HFFc6 (cell line): ENCODE results near the gene SLC22A12. TPM values are rescaled to one million over a fixed set of nuclear protein-coding genes. Genes with fewer than 3 reads are reported as not detected.

Source experiments
- DNase-seq: peaks from one replicate; pipeline ENCODE4 v3.0.0-alpha.2; 2018
- H3K27ac Mint-ChIP-seq: 2 replicates; pipeline ENCODE4 v1.8.0; 2020; ENCODE audit warnings: mild to moderate bottlenecking, mixed read lengths
- H3K27me3 Mint-ChIP-seq: 2 replicates; pipeline ENCODE4 v1.8.0; 2021; ENCODE audit warnings: mild to moderate bottlenecking, moderate library complexity, mixed read lengths; ENCODE audit not compliant: insufficient read depth
- H3K36me3 Mint-ChIP-seq: 2 replicates; pipeline ENCODE4 v1.8.0; 2021; ENCODE audit warnings: low read depth, mixed read lengths
- H3K4me1 Mint-ChIP-seq: 2 replicates; pipeline ENCODE4 v1.8.0; 2020; ENCODE audit warnings: low read depth, mixed read lengths
- H3K4me3 Mint-ChIP-seq: 2 replicates; pipeline ENCODE4 v1.8.0; 2020; ENCODE audit warnings: mild to moderate bottlenecking, moderate library complexity, mixed read lengths
- H3K9me3 Mint-ChIP-seq: 2 replicates; pipeline ENCODE4 v1.8.0; 2020; ENCODE audit warnings: mild to moderate bottlenecking, mixed read lengths
- total RNA-seq, 6 experiments: library from RNA; stranded (reverse); fragmentation: NEBNext Ultra II Directional; extraction: Animal tissue kit (Norgen Biotek cat#: 25700); gene quantifications; 2 replicates in 1 of 6; 3 replicates in 5 of 6; pipeline ENCODE4 v1.2.3, GENCODE V29; 2021
- TF ChIP-seq, protein P1 (sequence below): fragments of 200-600 bp; sonication (generic); IDR thresholded peaks from 2 replicates; pipeline ENCODE4 v1.5.0; 2021; ENCODE audit warnings: antibody characterized with exemption, mild to moderate bottlenecking

SLC22A12 gene
- total RNA-seq, 6 experiments from 2014 or later, result not detected

DNA sequence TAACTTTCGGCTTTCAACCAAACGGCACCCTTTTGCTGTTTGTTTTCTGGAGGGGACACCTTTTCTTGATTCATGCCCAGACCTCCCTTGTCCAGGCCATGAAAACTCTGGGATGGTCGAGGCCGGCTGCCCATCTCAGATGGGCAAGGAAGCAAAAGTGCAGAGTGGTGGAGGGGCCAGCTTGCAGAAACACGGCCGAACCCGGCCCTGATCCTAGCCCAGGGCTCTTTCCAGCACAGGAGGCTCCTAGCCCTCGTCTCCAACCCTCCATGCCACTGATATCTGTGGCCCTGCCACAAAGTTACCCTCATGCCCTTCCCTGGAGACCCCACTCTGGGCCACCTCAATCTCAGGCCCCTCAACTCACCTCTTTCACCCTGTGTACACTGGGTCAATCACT is 18.9 kb upstream of the SLC22A12 start:
- no peak overlapping the region for H3K27ac Mint-ChIP-seq
- TF ChIP-seq, protein P1, sequence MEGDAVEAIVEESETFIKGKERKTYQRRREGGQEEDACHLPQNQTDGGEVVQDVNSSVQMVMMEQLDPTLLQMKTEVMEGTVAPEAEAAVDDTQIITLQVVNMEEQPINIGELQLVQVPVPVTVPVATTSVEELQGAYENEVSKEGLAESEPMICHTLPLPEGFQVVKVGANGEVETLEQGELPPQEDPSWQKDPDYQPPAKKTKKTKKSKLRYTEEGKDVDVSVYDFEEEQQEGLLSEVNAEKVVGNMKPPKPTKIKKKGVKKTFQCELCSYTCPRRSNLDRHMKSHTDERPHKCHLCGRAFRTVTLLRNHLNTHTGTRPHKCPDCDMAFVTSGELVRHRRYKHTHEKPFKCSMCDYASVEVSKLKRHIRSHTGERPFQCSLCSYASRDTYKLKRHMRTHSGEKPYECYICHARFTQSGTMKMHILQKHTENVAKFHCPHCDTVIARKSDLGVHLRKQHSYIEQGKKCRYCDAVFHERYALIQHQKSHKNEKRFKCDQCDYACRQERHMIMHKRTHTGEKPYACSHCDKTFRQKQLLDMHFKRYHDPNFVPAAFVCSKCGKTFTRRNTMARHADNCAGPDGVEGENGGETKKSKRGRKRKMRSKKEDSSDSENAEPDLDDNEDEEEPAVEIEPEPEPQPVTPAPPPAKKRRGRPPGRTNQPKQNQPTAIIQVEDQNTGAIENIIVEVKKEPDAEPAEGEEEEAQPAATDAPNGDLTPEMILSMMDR, result no peak
- H3K4me3 Mint-ChIP-seq, result no peak overlapping the region
- peaks cover 22% of the 10 kb centered on the region for H3K27me3 Mint-ChIP-seq
- no peak for DNase-seq
- H3K9me3 Mint-ChIP-seq, result no peaks in the 10 kb centered on the region
- no peaks in the 10 kb centered on the region for H3K36me3 Mint-ChIP-seq
- H3K4me1 Mint-ChIP-seq, result no peaks in the 10 kb centered on the region

DNA sequence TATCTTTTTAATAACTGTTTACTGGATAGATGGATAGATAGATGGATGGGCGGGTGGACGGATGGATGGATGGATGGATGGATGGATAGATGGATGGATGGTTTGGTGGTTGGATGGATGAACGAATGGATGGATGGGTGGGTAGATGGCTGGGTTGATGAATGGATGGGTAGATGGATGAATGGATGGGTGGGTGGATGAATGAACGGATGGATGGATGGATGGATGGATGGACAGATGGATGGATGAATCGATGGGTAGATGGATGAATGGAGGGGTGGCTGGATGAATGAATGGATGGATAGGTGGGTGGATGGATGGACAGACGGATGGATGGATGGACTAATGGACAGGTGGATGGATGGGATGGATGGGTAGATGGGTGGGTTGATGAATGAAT is 13.8 kb upstream of the SLC22A12 start:
- TF ChIP-seq, protein P1, result no peak
- Mint-ChIP-seq H3K27me3 (peaks cover 35% of the 10 kb centered on the region), H3K4me1 (no peaks in the 10 kb centered on the region), H3K9me3 (no peaks in the 10 kb centered on the region), H3K4me3 (no peak overlapping the region), H3K36me3 (no peaks in the 10 kb centered on the region), H3K27ac (no peak overlapping the region)
- no peak for DNase-seq

DNA sequence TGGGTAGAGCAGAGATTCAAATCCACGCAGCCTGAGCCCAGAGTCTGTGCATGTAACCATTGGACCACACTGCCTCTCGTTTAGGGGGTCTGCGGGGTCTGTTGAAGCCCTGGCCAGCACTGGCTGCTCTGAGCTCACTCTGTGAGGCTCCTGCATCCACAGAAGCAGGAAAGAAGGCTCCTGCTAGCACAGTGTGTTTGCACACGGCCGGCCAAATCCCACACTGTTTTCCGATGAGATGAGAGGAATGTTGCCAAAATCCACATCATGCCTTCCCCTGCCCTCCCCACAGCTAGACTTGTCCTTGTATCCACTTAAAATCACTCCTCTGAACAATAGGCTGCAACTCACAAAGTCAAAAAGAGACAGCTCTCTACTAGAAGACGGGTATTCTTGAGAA is 10.6 kb upstream of the SLC22A12 start:
- H3K27ac Mint-ChIP-seq, result no peak overlapping the region
- DNase-seq, result no peak
- H3K4me1 Mint-ChIP-seq, result peaks cover 5% of the 10 kb centered on the region; the same call in 1 of the 2 replicates
- H3K27me3 Mint-ChIP-seq, result peaks cover 38% of the 10 kb centered on the region
- no peak overlapping the region for H3K4me3 Mint-ChIP-seq
- H3K36me3 Mint-ChIP-seq, result no peaks in the 10 kb centered on the region
- H3K9me3 Mint-ChIP-seq, result no peaks in the 10 kb centered on the region
- TF ChIP-seq, protein P1, result no peak

DNA sequence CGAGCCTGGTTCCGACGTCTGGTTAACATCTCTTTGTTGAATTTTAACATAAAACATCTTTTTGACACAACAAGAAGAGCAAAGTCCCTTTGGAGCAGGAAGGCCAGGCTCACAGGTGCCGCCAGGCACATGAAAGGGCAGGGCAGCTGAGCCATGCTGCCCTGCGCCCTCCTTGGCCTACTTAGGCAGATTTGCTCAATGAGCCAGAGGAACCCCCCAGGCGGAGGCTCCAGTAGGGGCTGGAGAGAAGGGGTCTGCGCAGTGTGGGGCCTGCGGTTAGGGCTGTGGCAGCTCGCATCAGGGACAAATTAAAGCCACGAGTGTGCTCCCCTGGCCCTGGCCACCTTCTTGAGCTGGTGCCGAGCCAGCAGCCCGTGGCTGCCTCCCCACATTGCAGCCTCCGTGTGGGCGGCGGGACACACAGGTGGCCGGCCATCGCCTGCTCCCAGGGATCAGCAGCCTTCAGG is 9.9 kb upstream of the SLC22A12 start:
- Mint-ChIP-seq H3K27me3 (peaks cover 44% of the 10 kb centered on the region), H3K9me3 (no peaks in the 10 kb centered on the region), H3K36me3 (no peaks in the 10 kb centered on the region), H3K27ac (no peak overlapping the region), H3K4me1 (peaks cover 5% of the 10 kb centered on the region; the same call in 1 of the 2 replicates), H3K4me3 (no peak overlapping the region)
- DNase-seq, result no peak
- TF ChIP-seq, protein P1, result no peak

DNA sequence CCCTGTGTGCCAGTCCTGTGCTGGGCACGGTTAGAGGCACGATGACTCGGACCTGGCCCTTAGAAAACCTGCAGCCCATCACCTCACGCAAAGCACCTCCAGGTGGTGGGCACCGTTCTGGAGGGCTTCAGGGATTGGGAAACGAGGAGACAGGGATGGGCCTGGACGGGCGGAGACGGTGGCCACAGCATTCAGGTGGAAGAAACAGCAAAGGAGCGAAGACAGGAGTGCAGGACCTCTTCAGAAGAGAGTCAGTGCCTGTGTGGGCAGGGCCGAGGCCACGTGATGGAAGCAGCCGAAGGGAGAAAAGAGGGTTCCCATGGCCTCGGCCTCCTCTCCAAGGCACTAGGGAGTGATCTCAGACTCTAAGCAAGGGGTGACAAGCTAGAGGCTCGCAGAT is 8.1 kb upstream of the SLC22A12 start:
- Mint-ChIP-seq H3K27ac (no peak overlapping the region), H3K36me3 (no peaks in the 10 kb centered on the region), H3K4me1 (peaks cover 5% of the 10 kb centered on the region; the same call in 1 of the 2 replicates), H3K9me3 (peaks cover 2% of the 10 kb centered on the region), H3K4me3 (no peak overlapping the region), H3K27me3 (peaks cover 44% of the 10 kb centered on the region)
- TF ChIP-seq, protein P1, result no peak
- DNase-seq, result no peak
